Natural killer cell (primary cell): ENCODE measurements around the gene APRT. TPM values are rescaled to one million over a fixed set of nuclear protein-coding genes. Genes with fewer than 3 reads are reported as not detected.

Experiments
- ATAC-seq, 3 donors: fragments of 150-1000 bp in 2 of 3; fragments of 200-7000 bp in 1 of 3; cut with Tn5 transposase; 1 replicate in 1 of 3; 2 replicates in 2 of 3; pipeline ENCODE4 v1.10.0; 2021; ENCODE audit warnings: mild to moderate bottlenecking in 2 of 3, moderate library complexity in 2 of 3
- DNase-seq, 2 donors: peaks; one replicate each; pipeline versions ENCODE4 v3.0.0 to v3.0.0-alpha.2; 2013 to 2021; ENCODE audit warnings: mixed read lengths in 1 of 2
- H3K27ac ChIP-seq: one replicate; pipeline ENCODE4 v1.5.1; 2013; ENCODE audit warnings: mild to moderate bottlenecking, low read length
- H3K27me3 ChIP-seq: one replicate; pipeline ENCODE4 v1.6.1; 2013; ENCODE audit warnings: low read length; ENCODE audit not compliant: control insufficient read depth, insufficient read depth
- H3K36me3 ChIP-seq: one replicate; pipeline ENCODE4 v1.6.1; 2013; ENCODE audit warnings: low read length; ENCODE audit not compliant: control insufficient read depth, insufficient read depth
- H3K4me1 ChIP-seq: one replicate; pipeline ENCODE4 v1.6.1; 2013; ENCODE audit warnings: low read length; ENCODE audit not compliant: control insufficient read depth, insufficient read depth
- H3K4me3 ChIP-seq: one replicate; pipeline ENCODE4 v1.5.1; 2013; ENCODE audit warnings: low read length
- H3K9me3 ChIP-seq: one replicate; pipeline ENCODE4 v1.6.1; 2013; ENCODE audit warnings: low read length; ENCODE audit not compliant: control insufficient read depth, insufficient read depth
- H3K27ac Mint-ChIP-seq, 2 donors: one replicate each; pipeline ENCODE4 v1.8.0; 2022; ENCODE audit warnings: mild to moderate bottlenecking in 2 of 2, mixed read lengths in 2 of 2, moderate library complexity in 1 of 2
- H3K27me3 Mint-ChIP-seq, 2 donors: one replicate each; pipeline ENCODE4 v1.8.0; 2022; ENCODE audit warnings: low read depth in 2 of 2, mixed read lengths in 2 of 2
- H3K36me3 Mint-ChIP-seq: one replicate; pipeline ENCODE4 v1.8.0; 2022; ENCODE audit warnings: mixed read lengths
- H3K4me1 Mint-ChIP-seq, 2 donors: one replicate each; pipeline ENCODE4 v1.8.0; 2022; ENCODE audit warnings: mixed read lengths in 2 of 2
- H3K4me3 Mint-ChIP-seq: one replicate; pipeline ENCODE4 v1.8.0; 2022; ENCODE audit warnings: mild to moderate bottlenecking, moderate library complexity, mixed read lengths
- H3K9me3 Mint-ChIP-seq, 2 donors: one replicate each; pipeline ENCODE4 v1.8.0; 2022; ENCODE audit warnings: mixed read lengths in 2 of 2
- CTCF ChIP-seq: fragments of 200-600 bp; IDR thresholded peaks from one replicate; pipeline ENCODE4 v1.8.0; 2022; ENCODE audit warnings: antibody characterized with exemption
- WGBS: methylation state at CpG from one replicate; pipeline ENCODE4 v1.1.7; 2013; ENCODE audit warnings: missing lambda C conversion rate; ENCODE audit not compliant: insufficient coverage; 5-methylcytosine and 5-hydroxymethylcytosine counted together
- intact Hi-C: fragments of 100-400 bp; cut with micrococcal nuclease; formaldehyde crosslinking; loops from one replicate; pipeline ENCODE4 v1.14.2; 2022
- total RNA-seq, 4 donors: library from RNA; stranded (reverse); fragments of 120-200 nt in 1 of 4; gene quantifications; one replicate each; pipeline versions ENCODE4 v1.2.3 to v1.2.4, GENCODE V29; 2013 to 2022

The APRT gene
- total RNA-seq, 3 donors from 2014 or later (not counting 1 experiment from before 2014, with no cell fraction given) = 118 to 123 (median 120) TPM

- WGBS = 26% methylated on average over 41 of the region's 41 CpGs
- Mint-ChIP-seq H3K27me3 (no peaks in the 10 kb centered on the region), H3K4me1 (peaks cover 34 to 61% of the 10 kb centered on the region in 2 donors), H3K36me3 (no peaks in the 10 kb centered on the region), H3K9me3 (no peaks in the 10 kb centered on the region), H3K27ac (peak overlapping the region; percentile 82 to 85), H3K4me3 (peak overlapping the region; percentile 75)
- DNase-seq (peak; percentile 66 to 67), ATAC-seq (peak; percentile 89 to 93 (median 92))
- no peaks in the 10 kb centered on the region for H3K9me3 ChIP-seq
- H3K27me3 ChIP-seq = no peaks in the 10 kb centered on the region
- peak overlapping the region; percentile 55 for H3K27ac ChIP-seq
- H3K4me3 ChIP-seq = no peak overlapping the region
- TF ChIP-seq CTCF = no peak
- H3K36me3 ChIP-seq = no peaks in the 10 kb centered on the region
- H3K4me1 ChIP-seq = peaks cover 73% of the 10 kb centered on the region
- intact Hi-C loops = loop anchor here (2.0 kb wide), 1 partner anchor 14 kb away; the partner anchor contains the start of gene PIEZO1
Observed at GRCh38 chr16:88770461-88771293, 41.1 kb downstream of the APRT start.

- intact Hi-C loops = loop anchor here (2.0 kb wide), 1 partner anchor 15 kb away; the partner anchor contains the start of gene PIEZO1
- Histone ChIP-seq H3K9me3 (no peaks in the 10 kb centered on the region), H3K4me3 (no peak overlapping the region), H3K4me1 (peaks cover 81% of the 10 kb centered on the region), H3K27me3 (no peaks in the 10 kb centered on the region), H3K27ac (peak overlapping the region; percentile 55), H3K36me3 (no peaks in the 10 kb centered on the region)
- Mint-ChIP-seq H3K27ac (peak overlapping the region; percentile 82 to 85), H3K4me1 (peaks cover 34 to 57% of the 10 kb centered on the region in 2 donors), H3K9me3 (no peaks in the 10 kb centered on the region), H3K27me3 (no peaks in the 10 kb centered on the region), H3K36me3 (no peaks in the 10 kb centered on the region), H3K4me3 (peak overlapping the region; percentile 75)
- ATAC-seq (no peak), DNase-seq (peak in 1 of 2 donors; percentile 55)
- TF ChIP-seq CTCF = no peak
- 65% methylated on average over 27 of the region's 30 CpGs for whole genome bisulfite sequencing
Observed at GRCh38 chr16:88769617-88770460, 41.9 kb downstream of the APRT start.

- Histone ChIP-seq H3K27ac (no peak overlapping the region), H3K36me3 (peaks cover 9% of the 10 kb centered on the region), H3K9me3 (no peaks in the 10 kb centered on the region), H3K4me3 (no peak overlapping the region), H3K4me1 (peaks cover 75% of the 10 kb centered on the region), H3K27me3 (no peaks in the 10 kb centered on the region)
- WGBS = 86% methylated on average over 19 of the region's 24 CpGs
- ATAC-seq (no peak), DNase-seq (no peak)
- H3K27me3 Mint-ChIP-seq = no peaks in the 10 kb centered on the region
- no peaks in the 10 kb centered on the region for H3K9me3 Mint-ChIP-seq
- no peak overlapping the region for H3K27ac Mint-ChIP-seq
- no peak overlapping the region for H3K4me3 Mint-ChIP-seq
- H3K36me3 Mint-ChIP-seq = no peaks in the 10 kb centered on the region
- intact Hi-C loops = no loop called here
- TF ChIP-seq CTCF = no peak
- H3K4me1 Mint-ChIP-seq = peaks cover 34 to 43% of the 10 kb centered on the region in 2 donors
Observed at GRCh38 chr16:88768071-88768783, 43.5 kb downstream of the APRT start.
